Ovary (tissue), 3 donors: ENCODE measurements around the gene SSX2IP.

Experiments
- CTCF ChIP-seq, 3 donors: fragments of 450-650 bp in 2 of 3; fragments of 200-600 bp in 1 of 3; IDR thresholded peaks; one replicate each; pipeline versions ENCODE4 v1.5.1 to v1.8.0; 2016 to 2022; ENCODE audit warnings: antibody characterized with exemption in 3 of 3, mild to moderate bottlenecking in 1 of 3
- EP300 ChIP-seq: sonication (generic); formaldehyde crosslinking; IDR thresholded peaks from one replicate; pipeline ENCODE4 v1.6.1; 2017; ENCODE audit warnings: antibody characterized with exemption
- POLR2A ChIP-seq: fragments of 450-650 bp; IDR thresholded peaks from one replicate; pipeline ENCODE4 v1.6.1; 2017; ENCODE audit warnings: antibody characterized with exemption, mild to moderate bottlenecking, moderate library complexity
- donor health status: DM: no; HTN: no; CAD: no.

GRCh38 chr1:84690397-84691121 lies at the start of gene SSX2IP:
- TF ChIP-seq CTCF (IDR thresholded peaks at IDR 0.05) (no peak), EP300 (no peak), POLR2A (no peak)
